ENCODE data around the gene ZBTB20. TPM values are rescaled to one million over a fixed set of nuclear protein-coding genes. Genes with fewer than 3 reads are reported as not detected.

Gene ZBTB20
- total RNA-seq, 6 experiments from 2014 or later = 36.7 to 59.4 (median 46.7) TPM

DNA sequence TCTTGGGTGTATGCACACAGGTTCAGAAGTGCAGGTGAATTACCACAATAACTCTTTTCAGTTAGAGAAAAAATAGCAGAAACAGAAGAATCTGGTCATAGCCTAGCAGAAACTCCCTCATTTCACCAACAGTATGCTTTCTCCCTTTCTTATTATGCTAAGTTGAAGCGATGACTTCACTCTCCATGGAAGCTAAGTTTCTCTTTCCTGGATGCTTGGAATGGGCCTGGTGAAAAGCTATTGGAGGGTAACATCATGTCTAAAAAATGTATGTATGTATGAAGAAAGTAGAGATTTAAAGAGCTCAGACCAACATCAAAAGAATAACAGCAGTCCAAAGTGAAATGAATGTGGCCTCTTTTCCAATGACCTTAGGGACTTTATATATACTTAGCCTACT, 707.8 kb downstream of the ZBTB20 start:
- Histone ChIP-seq H3K27me3 (no peaks in the 10 kb centered on the region), H3K9me3 (no peaks in the 10 kb centered on the region), H3K4me3 (no peak overlapping the region), H3K4me1 (no peaks in the 10 kb centered on the region), H3K27ac (no peak overlapping the region), H3K36me3 (no peaks in the 10 kb centered on the region)
- intact Hi-C loops (cut with DNase I) = no loop called here
- 93% methylated on average over 1 of the region's 1 CpG for WGBS (ENCODE audit: insufficient coverage, low coverage, low lambda C conversion rate, missing lambda C conversion rate)
- ATAC-seq (no peak), DNase-seq (no peak)
- TF ChIP-seq, protein P1, sequence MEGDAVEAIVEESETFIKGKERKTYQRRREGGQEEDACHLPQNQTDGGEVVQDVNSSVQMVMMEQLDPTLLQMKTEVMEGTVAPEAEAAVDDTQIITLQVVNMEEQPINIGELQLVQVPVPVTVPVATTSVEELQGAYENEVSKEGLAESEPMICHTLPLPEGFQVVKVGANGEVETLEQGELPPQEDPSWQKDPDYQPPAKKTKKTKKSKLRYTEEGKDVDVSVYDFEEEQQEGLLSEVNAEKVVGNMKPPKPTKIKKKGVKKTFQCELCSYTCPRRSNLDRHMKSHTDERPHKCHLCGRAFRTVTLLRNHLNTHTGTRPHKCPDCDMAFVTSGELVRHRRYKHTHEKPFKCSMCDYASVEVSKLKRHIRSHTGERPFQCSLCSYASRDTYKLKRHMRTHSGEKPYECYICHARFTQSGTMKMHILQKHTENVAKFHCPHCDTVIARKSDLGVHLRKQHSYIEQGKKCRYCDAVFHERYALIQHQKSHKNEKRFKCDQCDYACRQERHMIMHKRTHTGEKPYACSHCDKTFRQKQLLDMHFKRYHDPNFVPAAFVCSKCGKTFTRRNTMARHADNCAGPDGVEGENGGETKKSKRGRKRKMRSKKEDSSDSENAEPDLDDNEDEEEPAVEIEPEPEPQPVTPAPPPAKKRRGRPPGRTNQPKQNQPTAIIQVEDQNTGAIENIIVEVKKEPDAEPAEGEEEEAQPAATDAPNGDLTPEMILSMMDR (IDR thresholded peaks at IDR 0.05) = no peak
- TF ChIP-seq POLR2A (IDR thresholded peaks at IDR 0.05) = no peak

DNA sequence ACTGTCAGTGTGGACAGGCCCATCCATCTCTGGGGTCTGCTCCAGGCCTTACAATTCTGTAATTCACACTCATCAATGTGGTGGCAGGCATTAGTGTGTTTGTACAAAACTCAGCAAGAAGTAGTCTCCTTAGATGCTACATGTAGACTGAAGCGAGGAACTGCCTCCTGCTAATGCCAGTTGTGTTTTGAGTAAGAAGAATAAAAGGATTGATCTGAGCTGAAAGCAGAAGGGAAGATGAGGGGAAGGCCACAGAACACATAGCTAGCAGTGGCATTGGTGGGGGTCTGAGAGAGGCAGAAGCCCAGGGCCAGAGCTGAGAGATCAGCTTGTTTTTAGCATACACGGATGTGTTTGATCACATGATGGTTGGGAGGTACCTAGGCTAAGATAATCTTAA, 709.2 kb downstream of the ZBTB20 start:
- Histone ChIP-seq H3K36me3 (no peaks in the 10 kb centered on the region), H3K27ac (no peak overlapping the region), H3K9me3 (no peaks in the 10 kb centered on the region), H3K4me1 (no peaks in the 10 kb centered on the region), H3K27me3 (no peaks in the 10 kb centered on the region), H3K4me3 (no peak overlapping the region)
- no peak for TF ChIP-seq POLR2A (IDR thresholded peaks at IDR 0.05)
- TF ChIP-seq, protein P1 (IDR thresholded peaks at IDR 0.05) = no peak
- no peak for DNase-seq
- ATAC-seq = no peak
- WGBS (ENCODE audit: insufficient coverage, low coverage, low lambda C conversion rate, missing lambda C conversion rate) = 100% methylated on average over 2 of the region's 2 CpGs
- intact Hi-C loops (cut with DNase I) = no loop called here

DNA sequence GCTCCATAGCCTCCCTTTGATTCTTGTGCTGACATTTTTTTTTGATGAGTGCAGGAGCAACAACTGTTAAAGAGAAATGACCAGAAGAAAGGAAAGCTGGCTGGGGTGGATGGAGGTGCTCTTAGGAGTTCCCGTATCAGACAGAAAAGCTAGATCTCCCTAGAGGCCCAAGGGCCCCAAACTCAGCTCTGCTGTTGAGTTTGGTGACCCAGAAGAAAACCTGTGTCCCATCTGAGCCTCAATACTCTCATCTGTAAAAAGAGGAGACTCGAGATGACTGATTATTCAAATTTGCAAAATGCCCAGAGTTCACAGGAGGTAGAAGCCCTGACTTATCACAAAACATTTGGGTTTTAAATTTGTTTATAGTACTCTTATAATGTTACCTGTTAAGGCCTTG, 710.9 kb downstream of the ZBTB20 start:
- Histone ChIP-seq H3K9me3 (no peaks in the 10 kb centered on the region), H3K27ac (no peak overlapping the region), H3K36me3 (no peaks in the 10 kb centered on the region), H3K4me3 (no peak overlapping the region), H3K4me1 (no peaks in the 10 kb centered on the region), H3K27me3 (no peaks in the 10 kb centered on the region)
- TF ChIP-seq, protein P1 (IDR thresholded peaks at IDR 0.05) = no peak
- TF ChIP-seq POLR2A (IDR thresholded peaks at IDR 0.05) = no peak
- WGBS (ENCODE audit: insufficient coverage, low coverage, low lambda C conversion rate, missing lambda C conversion rate) = 95% methylated on average over 2 of the region's 2 CpGs
- ATAC-seq (no peak), DNase-seq (no peak)
- intact Hi-C loops (cut with DNase I) = no loop called here

DNA sequence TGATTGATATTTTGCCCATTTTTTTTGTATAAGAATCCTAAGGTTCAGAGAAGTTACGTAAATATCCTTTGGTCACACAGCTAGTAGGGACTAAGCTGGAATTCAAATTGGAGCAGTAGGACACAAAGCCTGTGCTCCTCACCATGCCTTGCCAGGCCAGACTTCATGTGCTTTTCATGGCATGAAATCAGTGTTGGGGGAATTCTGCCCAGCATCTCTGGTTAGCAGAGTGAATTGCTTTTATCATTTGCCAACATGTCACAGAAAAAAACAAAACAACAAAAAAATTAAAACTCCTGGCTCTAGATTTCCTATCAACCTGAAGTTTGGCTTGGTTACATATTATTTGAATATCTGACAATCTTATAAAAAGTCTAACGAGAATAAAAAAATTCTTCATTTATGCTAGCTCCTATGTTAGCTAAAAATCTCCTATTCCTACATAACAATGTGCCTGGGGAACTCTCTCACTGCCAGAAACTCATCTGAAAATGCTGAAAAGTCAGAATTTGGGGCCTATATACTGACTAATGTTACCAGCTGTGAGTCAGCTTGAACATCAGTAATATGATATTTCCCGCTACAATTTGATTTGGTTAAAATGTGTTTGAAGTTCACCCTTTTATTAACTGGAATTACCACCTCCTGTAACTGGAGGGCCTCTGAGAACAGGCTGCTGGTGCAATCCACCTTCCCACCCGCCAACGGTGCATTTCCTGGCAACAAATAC, 711.5 kb downstream of the ZBTB20 start:
- ATAC-seq = no peak
- Histone ChIP-seq H3K36me3 (no peaks in the 10 kb centered on the region), H3K9me3 (no peaks in the 10 kb centered on the region), H3K27me3 (no peaks in the 10 kb centered on the region), H3K4me1 (no peaks in the 10 kb centered on the region), H3K4me3 (no peak overlapping the region), H3K27ac (no peak overlapping the region)
- DNase-seq = no peak
- 76% methylated on average over 5 of the region's 5 CpGs for WGBS (ENCODE audit: insufficient coverage, low coverage, low lambda C conversion rate, missing lambda C conversion rate)
- intact Hi-C loops (cut with DNase I) = no loop called here
- TF ChIP-seq, protein P1 (IDR thresholded peaks at IDR 0.05) = no peak
- no peak for TF ChIP-seq POLR2A (IDR thresholded peaks at IDR 0.05)

Measured in right lobe of liver (tissue), 6 donors.